Camera-type eye (tissue), 1 donor: Measurements from ENCODE around the gene PDF. TPM values are rescaled to one million over a fixed set of nuclear protein-coding genes. Genes with fewer than 3 reads are reported as not detected.

Experiments used
- total RNA-seq: library from RNA; depleted of rRNA; stranded (reverse); fragments of >200 nt; gene quantifications from one replicate; pipeline ENCODE4 v1.2.3, GENCODE V29; 2014

Gene PDF
- total RNA-seq, result 18.0 TPM

GRCh38 chr16:69330286-69331109 lies at the start of gene PDF:
PDF (minus strand) TSS chr16:69330588; CDS start chr16:69330570, 18 bp downstream.

GRCh38 chr16:69351309-69352027 lies 21.1 kb upstream of the PDF start, which contains the start of gene TMED6:
TMED6 (minus strand) TSS chr16:69351786; CDS start chr16:69351753, 33 bp downstream.

DNA sequence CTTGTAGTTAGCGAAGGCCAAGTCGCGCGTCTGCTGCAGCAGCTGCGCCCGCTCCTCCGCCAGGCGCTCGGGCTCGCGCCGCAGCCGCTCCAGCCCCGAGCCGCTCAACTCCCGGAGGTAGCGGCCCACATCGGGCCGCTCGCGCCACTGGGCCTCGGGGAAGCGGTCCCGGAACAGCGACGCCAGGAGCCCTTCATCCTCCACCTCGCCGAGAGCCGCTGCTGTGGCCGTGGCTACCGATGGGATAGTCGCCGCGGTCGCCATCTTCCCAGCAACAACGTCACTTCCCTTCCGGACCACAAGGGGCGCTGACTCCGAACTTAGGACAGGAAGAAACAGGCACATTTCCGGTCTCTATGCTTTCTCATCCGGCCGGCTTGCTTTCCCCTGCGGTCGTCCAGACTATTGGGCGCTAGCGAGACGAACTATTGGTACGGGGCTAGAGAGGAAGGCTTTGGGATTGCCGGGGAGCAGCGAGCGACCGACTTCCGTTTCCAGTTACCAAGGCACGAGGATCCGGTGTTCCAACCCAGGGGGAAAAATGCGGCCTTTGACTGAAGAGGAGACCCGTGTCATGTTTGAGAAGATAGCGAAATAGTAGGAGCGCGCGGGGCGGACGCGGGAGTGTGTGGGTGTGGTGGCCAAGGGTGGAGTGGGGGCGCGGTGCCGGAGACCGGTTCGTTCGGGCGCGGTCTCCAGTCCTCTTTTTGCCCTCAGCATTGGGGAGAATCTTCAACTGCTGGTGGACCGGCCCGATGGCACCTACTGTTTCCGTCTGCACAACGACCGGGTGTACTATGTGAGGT lies 9.1 kb upstream of the PDF start, which contains the start of the genes COG8 and NIP7:
Gene COG8, minus strand, starts transcription at position 276 of the 806 bp plus-strand sequence. Its CDS starts 12 bp downstream, at position 264.
Gene NIP7, plus strand, starts transcription at position 484 of the 806 bp plus-strand sequence. Its CDS starts 58 bp downstream, at position 542.

GRCh38 chr16:69310653-69311532 lies 19.5 kb downstream of the PDF start, which contains the start of gene VPS4A:
VPS4A (plus strand) TSS chr16:69311350; CDS start chr16:69311512, 162 bp downstream.

Other genes with a start within 250 kb of the PDF start
- 4.1 TPM for gene HAS3, start 224.9 kb downstream of the PDF start, total RNA-seq
- 93.7 TPM for gene CHTF8, start 198.0 kb downstream of the PDF start, total RNA-seq
- 27.8 TPM for gene UTP4, start 197.9 kb downstream of the PDF start, total RNA-seq
- 60.4 TPM for gene SNTB2, start 143.4 kb downstream of the PDF start, total RNA-seq
- gene VPS4A, start 19.2 kb downstream of the PDF start, total RNA-seq, result 27.5 TPM
- gene COG8, start 9.0 kb upstream of the PDF start, total RNA-seq, result 65.3 TPM
- gene NIP7, start 9.2 kb upstream of the PDF start, total RNA-seq, result 13.0 TPM
- not detected for gene TMED6, start 21.2 kb upstream of the PDF start, total RNA-seq
- gene TERF2, start 55.4 kb upstream of the PDF start, total RNA-seq, result 35.1 TPM
- gene CYB5B, start 94.0 kb upstream of the PDF start, total RNA-seq, result 43.5 TPM
- 79.0 TPM for gene NFAT5, start 235.4 kb upstream of the PDF start, total RNA-seq